ENCODE measurements around the gene SRSF4.
"Not testable (repeated sequence)": the region's sequence is repeated elsewhere in the genome, so short reads cannot be mapped to it uniquely, and the experiment has no call there.

SRSF4 gene

GRCh38 chr1:29122682-29123052, 59.0 kb downstream of the SRSF4 start:
- Mint-ChIP-seq H3K4me1 (ENCODE audit: low read depth) (peaks cover 4% of the 10 kb centered on the region), H3K27ac (no peak overlapping the region), H3K27me3 (ENCODE audit: low read depth) (peaks cover 33% of the 10 kb centered on the region), H3K9me3 (no peaks in the 10 kb centered on the region), H3K4me3 (no peak overlapping the region), H3K36me3 (ENCODE audit: low read depth) (peaks cover 14% of the 10 kb centered on the region)
- no peak for DNase-seq (ENCODE audit: low spot score)

- DNase-seq (ENCODE audit: low spot score) = peak; percentile 7
- Mint-ChIP-seq H3K27me3 (ENCODE audit: low read depth) (peaks cover 33% of the 10 kb centered on the region), H3K9me3 (no peaks in the 10 kb centered on the region), H3K4me3 (no peak overlapping the region), H3K4me1 (ENCODE audit: low read depth) (peaks cover 4% of the 10 kb centered on the region), H3K27ac (no peak overlapping the region), H3K36me3 (ENCODE audit: low read depth) (peaks cover 19% of the 10 kb centered on the region)
These were observed 59.6 kb downstream of the SRSF4 start for GRCh38 chr1:29121936-29122681.

- H3K36me3 Mint-ChIP-seq (ENCODE audit: low read depth) = peaks cover 23% of the 10 kb centered on the region
- DNase-seq (ENCODE audit: low spot score) = no peak
- H3K4me1 Mint-ChIP-seq (ENCODE audit: low read depth) = peaks cover 4% of the 10 kb centered on the region
- no peaks in the 10 kb centered on the region for H3K9me3 Mint-ChIP-seq
- no peak overlapping the region for H3K4me3 Mint-ChIP-seq
- H3K27me3 Mint-ChIP-seq (ENCODE audit: low read depth) = peaks cover 33% of the 10 kb centered on the region
- no peak overlapping the region for H3K27ac Mint-ChIP-seq
These were observed 60.2 kb downstream of the SRSF4 start for GRCh38 chr1:29121516-29121935.

GRCh38 chr1:29120947-29121485, 60.7 kb downstream of the SRSF4 start:
- peaks cover 23% of the 10 kb centered on the region for H3K36me3 Mint-ChIP-seq (ENCODE audit: low read depth)
- H3K4me3 Mint-ChIP-seq = no peak overlapping the region
- H3K9me3 Mint-ChIP-seq = no peaks in the 10 kb centered on the region
- H3K27ac Mint-ChIP-seq = no peak overlapping the region
- peaks cover 32% of the 10 kb centered on the region for H3K27me3 Mint-ChIP-seq (ENCODE audit: low read depth)
- H3K4me1 Mint-ChIP-seq (ENCODE audit: low read depth) = peaks cover 4% of the 10 kb centered on the region
- DNase-seq (ENCODE audit: low spot score) = peak; percentile 55

- DNase-seq (ENCODE audit: low spot score) = no peak
- H3K9me3 Mint-ChIP-seq = no peaks in the 10 kb centered on the region
- no peak overlapping the region for H3K4me3 Mint-ChIP-seq
- peaks cover 23% of the 10 kb centered on the region for H3K36me3 Mint-ChIP-seq (ENCODE audit: low read depth)
- H3K27ac Mint-ChIP-seq = no peak overlapping the region
- H3K27me3 Mint-ChIP-seq (ENCODE audit: low read depth) = peaks cover 25% of the 10 kb centered on the region
- H3K4me1 Mint-ChIP-seq (ENCODE audit: low read depth) = peaks cover 2% of the 10 kb centered on the region
These were observed 61.3 kb downstream of the SRSF4 start for GRCh38 chr1:29120367-29120766.

GRCh38 chr1:29119121-29119929, 62.4 kb downstream of the SRSF4 start:
- Mint-ChIP-seq H3K9me3 (no peaks in the 10 kb centered on the region), H3K36me3 (ENCODE audit: low read depth) (peaks cover 25% of the 10 kb centered on the region), H3K4me1 (ENCODE audit: low read depth) (no peaks in the 10 kb centered on the region), H3K27ac (no peak overlapping the region), H3K4me3 (no peak overlapping the region), H3K27me3 (ENCODE audit: low read depth) (peaks cover 20% of the 10 kb centered on the region)
- no peak for DNase-seq (ENCODE audit: low spot score)

GRCh38 chr1:29117381-29117780, 64.3 kb downstream of the SRSF4 start:
- DNase-seq (ENCODE audit: low spot score) = no peak
- Mint-ChIP-seq H3K27ac (no peak overlapping the region), H3K4me1 (ENCODE audit: low read depth) (no peaks in the 10 kb centered on the region), H3K27me3 (ENCODE audit: low read depth) (peaks cover 12% of the 10 kb centered on the region), H3K4me3 (no peak overlapping the region), H3K9me3 (no peaks in the 10 kb centered on the region), H3K36me3 (ENCODE audit: low read depth) (peaks cover 29% of the 10 kb centered on the region)

GRCh38 chr1:29114654-29115053, 67.0 kb downstream of the SRSF4 start:
- no peaks in the 10 kb centered on the region for H3K9me3 Mint-ChIP-seq
- H3K27me3 Mint-ChIP-seq (ENCODE audit: low read depth) = no peaks in the 10 kb centered on the region
- H3K36me3 Mint-ChIP-seq (ENCODE audit: low read depth) = peaks cover 30% of the 10 kb centered on the region
- DNase-seq (ENCODE audit: low spot score) = no peak
- H3K27ac Mint-ChIP-seq = no peak overlapping the region
- H3K4me3 Mint-ChIP-seq = no peak overlapping the region
- no peaks in the 10 kb centered on the region for H3K4me1 Mint-ChIP-seq (ENCODE audit: low read depth)

GRCh38 chr1:29113413-29114117, 68.1 kb downstream of the SRSF4 start:
- H3K36me3 Mint-ChIP-seq (ENCODE audit: low read depth) = peaks cover 29% of the 10 kb centered on the region
- no peak overlapping the region for H3K4me3 Mint-ChIP-seq
- no peaks in the 10 kb centered on the region for H3K27me3 Mint-ChIP-seq (ENCODE audit: low read depth)
- H3K4me1 Mint-ChIP-seq (ENCODE audit: low read depth) = no peaks in the 10 kb centered on the region
- H3K27ac Mint-ChIP-seq = no peak overlapping the region
- H3K9me3 Mint-ChIP-seq = no peaks in the 10 kb centered on the region
- no peak for DNase-seq (ENCODE audit: low spot score)

- Mint-ChIP-seq H3K27me3 (ENCODE audit: low read depth) (no peaks in the 10 kb centered on the region), H3K36me3 (ENCODE audit: low read depth) (peaks cover 27% of the 10 kb centered on the region), H3K4me1 (ENCODE audit: low read depth) (no peaks in the 10 kb centered on the region), H3K27ac (no peak overlapping the region), H3K9me3 (no peaks in the 10 kb centered on the region), H3K4me3 (no peak overlapping the region)
- no peak for DNase-seq (ENCODE audit: low spot score)
These were observed 68.8 kb downstream of the SRSF4 start for GRCh38 chr1:29112705-29113412.

GRCh38 chr1:29108041-29108440, 73.7 kb downstream of the SRSF4 start:
- not testable (repeated sequence) for H3K9me3 Mint-ChIP-seq; H3K27me3 Mint-ChIP-seq (ENCODE audit: low read depth); H3K4me3 Mint-ChIP-seq; H3K27ac Mint-ChIP-seq; H3K4me1 Mint-ChIP-seq (ENCODE audit: low read depth); DNase-seq (ENCODE audit: low spot score)
- H3K36me3 Mint-ChIP-seq (ENCODE audit: low read depth) = peaks cover 13% of the 10 kb centered on the region

GRCh38 chr1:29105822-29106221, 75.9 kb downstream of the SRSF4 start:
- H3K27ac Mint-ChIP-seq = no peak overlapping the region

GRCh38 chr1:29100487-29100886, 81.2 kb downstream of the SRSF4 start:
- H3K27ac Mint-ChIP-seq = no peak overlapping the region
- peaks cover 3% of the 10 kb centered on the region for H3K4me1 Mint-ChIP-seq (ENCODE audit: low read depth)
- no peak for DNase-seq (ENCODE audit: low spot score)
- H3K36me3 Mint-ChIP-seq (ENCODE audit: low read depth) = peaks cover 24% of the 10 kb centered on the region
- H3K4me3 Mint-ChIP-seq = no peak overlapping the region
- H3K9me3 Mint-ChIP-seq = no peaks in the 10 kb centered on the region
- H3K27me3 Mint-ChIP-seq (ENCODE audit: low read depth) = no peaks in the 10 kb centered on the region

More at GRCh38 chr1:29105822-29106221, 75.9 kb downstream of the SRSF4 start:
- Mint-ChIP-seq H3K4me3 (no peak overlapping the region), H3K4me1 (ENCODE audit: low read depth) (no peaks in the 10 kb centered on the region), H3K27me3 (ENCODE audit: low read depth) (no peaks in the 10 kb centered on the region), H3K36me3 (ENCODE audit: low read depth) (peaks cover 14% of the 10 kb centered on the region), H3K9me3 (no peaks in the 10 kb centered on the region)
- no peak for DNase-seq (ENCODE audit: low spot score)

Measured in T-helper 2 cell treated with Interferon-gamma antibody and Interleukin-4, amounts not matched to agents 5 μg/mL and 100 μg/mL, for 36 hours (primary cell).